ENCODE measurements around the gene ACER3. TPM values are rescaled to one million over a fixed set of nuclear protein-coding genes. Genes with fewer than 3 reads are reported as not detected.
A peak's percentile ranks its signal among the peaks of the same experiment; 100 is the strongest.
"Not testable (repeated sequence)": the region's sequence is repeated elsewhere in the genome, so short reads cannot be mapped to it uniquely, and the experiment has no call there.

ACER3 gene
- total RNA-seq, 1 experiment from 2014 or later: 47.2 TPM

- DNase-seq (ENCODE audit: low read depth): no peak
Measured at GRCh38 chr11:76995081-76995576, 134.4 kb downstream of the ACER3 start.

DNA sequence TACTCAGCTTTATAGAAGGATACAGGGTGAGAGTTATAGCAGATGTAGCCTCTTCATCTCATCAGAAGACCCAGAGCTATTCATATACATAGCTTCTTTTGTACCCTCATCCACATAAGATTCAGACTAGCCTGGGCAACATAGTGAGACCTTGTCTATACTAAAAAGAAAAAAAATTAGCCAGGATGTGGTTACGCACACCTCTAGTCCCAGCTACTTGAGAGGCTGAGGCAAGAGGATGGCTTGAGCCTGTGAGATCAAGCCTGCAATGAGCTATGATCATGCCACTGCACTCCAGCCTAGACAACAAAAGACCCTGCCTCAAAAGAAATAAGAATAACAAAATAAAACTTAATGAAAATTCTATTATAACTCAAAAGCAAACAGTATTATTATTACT, 136.8 kb downstream of the ACER3 start:
- DNase-seq (ENCODE audit: low read depth): no peak

DNA sequence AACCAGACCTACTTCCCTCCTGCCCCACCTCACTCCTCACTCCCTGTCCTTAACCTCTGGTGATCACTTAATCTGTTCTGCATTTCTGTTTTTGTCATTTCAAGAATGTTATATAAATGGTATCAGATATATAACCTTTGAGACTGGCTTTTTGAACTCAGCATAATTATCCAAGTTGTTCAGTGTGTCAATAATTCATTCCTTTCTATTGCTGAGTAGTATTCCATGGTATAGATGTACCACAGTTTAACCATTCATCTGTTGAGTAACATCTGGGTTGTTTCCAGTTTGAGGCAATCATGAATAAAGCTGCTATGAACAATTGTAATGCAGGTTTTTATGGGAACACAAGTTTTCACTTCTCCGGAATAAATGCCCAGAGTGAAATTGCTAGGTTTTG, 138.9 kb downstream of the ACER3 start:
- DNase-seq (ENCODE audit: low read depth): no peak

GRCh38 chr11:77001613-77002012, 140.9 kb downstream of the ACER3 start:
- DNase-seq (ENCODE audit: low read depth): no peak

- no peak for DNase-seq (ENCODE audit: low read depth)
Measured at GRCh38 chr11:77002776-77003175, 142.1 kb downstream of the ACER3 start.

DNA sequence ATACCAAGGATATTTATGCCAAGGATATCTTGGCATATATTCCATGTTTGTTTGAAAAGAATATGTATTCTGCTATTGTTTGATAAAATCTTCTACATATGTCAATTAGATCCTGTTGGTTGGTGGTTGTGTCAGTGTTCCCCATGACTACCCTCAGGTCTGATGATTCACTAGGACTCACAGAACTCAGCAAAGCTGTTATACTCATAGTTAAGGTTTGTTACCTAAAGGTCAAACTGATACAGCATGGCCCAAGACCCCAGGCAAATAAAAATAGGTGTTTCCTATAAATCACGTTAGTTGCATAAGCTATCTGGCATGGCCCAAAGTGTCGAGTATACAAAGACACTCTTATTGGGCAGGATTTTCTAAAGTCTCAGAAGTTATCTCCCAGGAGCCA, 143.2 kb downstream of the ACER3 start:
- peak; percentile 6 for DNase-seq (ENCODE audit: low read depth)

DNA sequence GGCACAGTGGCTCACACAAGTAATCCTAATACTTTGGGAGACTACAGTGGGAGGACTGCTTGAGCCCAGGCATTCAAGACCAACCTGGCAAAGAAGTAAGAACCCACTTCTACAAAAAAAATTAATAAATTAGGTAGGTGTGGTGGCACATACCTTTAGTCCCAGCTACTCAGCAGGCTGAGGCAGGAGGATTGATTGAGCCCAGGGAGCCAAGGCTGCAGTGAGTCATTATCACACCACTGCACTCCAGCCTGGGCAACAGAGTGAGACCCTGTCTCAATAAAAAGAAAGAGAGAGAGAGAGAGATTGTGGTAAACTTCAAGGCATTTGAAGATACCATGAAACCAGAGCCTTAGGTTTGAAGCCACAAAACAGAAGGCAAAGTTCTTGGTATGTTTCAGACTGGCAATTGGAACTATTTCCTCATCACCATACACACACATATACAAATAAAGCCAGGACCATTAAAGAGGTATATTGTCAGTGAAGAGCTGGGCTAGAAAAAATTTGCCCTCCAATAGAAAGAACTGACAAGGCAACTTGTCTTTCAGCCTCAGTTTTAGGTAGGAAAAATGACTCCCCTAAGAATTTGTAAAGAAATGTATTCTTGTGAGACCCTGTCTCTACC, 148.9 kb downstream of the ACER3 start:
- DNase-seq (ENCODE audit: low read depth): no peak

GRCh38 chr11:77014669-77015068, 154.0 kb downstream of the ACER3 start:
- no peak for DNase-seq (ENCODE audit: low read depth)

DNA sequence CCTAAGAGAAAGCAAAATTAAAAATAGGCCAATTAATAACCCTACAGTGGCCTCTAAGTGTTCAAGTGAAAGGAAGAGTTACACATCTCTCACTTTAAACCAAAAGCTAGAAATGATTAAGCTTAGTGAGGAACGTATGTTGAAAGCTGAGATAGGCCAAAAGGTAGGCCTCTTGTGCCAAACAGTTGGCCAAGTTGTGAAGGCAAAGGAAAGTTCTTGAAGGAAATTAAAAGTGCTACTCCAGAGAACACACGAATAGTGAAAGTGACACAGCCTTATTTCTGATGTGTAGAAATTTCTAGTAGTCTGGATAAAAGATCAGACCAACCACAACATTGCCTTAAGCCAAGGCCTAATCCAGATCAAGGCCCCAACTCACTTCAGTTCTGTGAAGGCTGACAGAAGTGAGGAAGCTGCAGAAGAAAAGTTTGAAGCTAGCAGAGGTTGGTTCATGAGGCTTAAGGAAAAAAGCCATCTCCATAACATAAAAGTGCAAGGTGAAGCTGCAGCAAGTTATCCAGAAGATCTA, 157.7 kb downstream of the ACER3 start:
- not testable (repeated sequence) for DNase-seq (ENCODE audit: low read depth)

DNA sequence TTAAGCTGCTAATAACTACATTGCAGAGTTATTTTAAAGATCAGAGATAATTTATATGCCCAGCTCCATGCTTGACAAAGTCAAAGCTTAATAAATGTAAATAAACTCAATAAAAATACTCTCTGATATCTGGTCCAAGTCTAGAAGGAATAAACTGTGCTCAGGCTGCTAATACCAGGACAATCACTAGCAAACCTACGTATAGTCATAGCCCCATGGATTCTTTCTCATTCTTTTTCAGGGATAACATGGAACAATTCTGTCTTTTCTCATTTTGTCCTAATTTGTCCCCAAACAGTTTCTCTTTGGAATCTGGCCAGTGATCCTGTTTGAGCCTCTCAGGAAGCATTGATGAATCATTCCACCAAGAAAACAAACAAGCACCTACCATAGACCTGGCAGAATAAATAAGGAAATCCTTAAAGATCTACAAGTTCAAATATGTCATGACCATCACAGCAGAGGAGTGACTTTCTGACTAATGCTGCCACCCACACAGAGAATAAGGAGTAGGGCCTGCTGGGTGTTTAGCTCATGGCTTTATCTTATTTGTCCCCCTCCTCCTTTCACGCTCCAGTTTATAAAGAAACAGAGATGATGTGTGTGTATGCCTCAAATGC, 159.4 kb downstream of the ACER3 start:
- DNase-seq (ENCODE audit: low read depth): peak; percentile 47

GRCh38 chr11:77020734-77021133, 160.0 kb downstream of the ACER3 start:
- no peak for DNase-seq (ENCODE audit: low read depth)

- no peak for DNase-seq (ENCODE audit: low read depth)
Measured at GRCh38 chr11:77024745-77025144, 164.0 kb downstream of the ACER3 start.

DNA sequence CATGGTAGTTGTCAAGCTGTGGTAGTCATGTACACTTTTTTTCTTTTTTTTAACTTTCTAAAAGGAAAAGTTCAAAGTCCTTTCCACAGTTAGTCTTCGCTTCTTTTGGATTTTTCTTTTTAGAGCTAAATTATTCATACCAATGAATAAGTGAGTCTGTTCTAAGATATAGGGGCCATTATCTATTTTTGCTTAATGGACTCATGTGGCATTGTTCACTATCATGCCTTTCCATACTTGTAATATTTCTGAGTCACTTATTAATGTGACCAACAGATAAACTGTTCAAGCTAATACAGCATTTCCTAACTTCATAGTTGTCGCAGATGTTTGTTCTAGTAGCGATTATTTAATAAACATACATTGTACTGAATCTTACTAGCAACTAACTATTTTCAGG, 165.5 kb downstream of the ACER3 start:
- no peak for DNase-seq (ENCODE audit: low read depth)

GRCh38 chr11:77026743-77027142, 166.0 kb downstream of the ACER3 start:
- no peak for DNase-seq (ENCODE audit: low read depth)

DNA sequence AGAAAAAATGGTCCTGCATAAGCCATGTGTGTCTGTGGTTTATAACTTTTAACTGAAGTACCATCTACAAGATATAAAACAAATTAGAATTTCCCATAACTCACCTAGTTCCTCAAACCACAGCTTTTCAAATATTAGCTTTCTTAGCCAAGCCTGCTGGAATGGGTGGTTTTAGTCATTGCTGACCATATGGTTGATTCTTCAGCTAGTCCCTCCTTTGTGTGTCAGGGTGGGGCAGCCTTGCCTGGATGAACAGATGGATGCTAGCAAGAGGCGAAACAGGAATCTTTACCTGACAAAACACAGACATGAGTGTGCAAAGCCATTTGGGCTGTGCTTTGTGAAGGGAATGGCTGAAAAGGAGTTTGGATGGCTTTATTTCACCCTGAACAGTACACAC, 166.6 kb downstream of the ACER3 start:
- DNase-seq (ENCODE audit: low read depth): no peak

DNA sequence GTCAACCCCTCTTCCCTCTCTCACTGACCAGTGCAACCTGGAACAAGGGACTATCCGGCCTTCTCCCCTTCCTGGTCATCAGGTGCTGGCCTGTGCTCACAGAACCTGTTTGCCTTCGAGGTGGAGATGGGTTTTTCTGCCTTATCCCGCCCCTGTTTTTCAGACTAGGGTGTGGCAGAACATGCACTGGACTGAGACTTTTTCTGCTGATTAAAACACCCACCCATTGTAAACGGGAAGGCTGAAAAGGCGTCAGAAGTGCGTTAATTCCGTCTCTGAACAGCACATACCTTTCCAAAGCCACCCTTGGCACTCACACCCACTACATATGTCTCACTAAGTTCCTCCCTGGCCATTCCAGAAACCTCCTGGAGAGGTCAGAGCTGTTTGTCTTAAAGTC, 169.1 kb downstream of the ACER3 start:
- DNase-seq (ENCODE audit: low read depth): no peak

DNA sequence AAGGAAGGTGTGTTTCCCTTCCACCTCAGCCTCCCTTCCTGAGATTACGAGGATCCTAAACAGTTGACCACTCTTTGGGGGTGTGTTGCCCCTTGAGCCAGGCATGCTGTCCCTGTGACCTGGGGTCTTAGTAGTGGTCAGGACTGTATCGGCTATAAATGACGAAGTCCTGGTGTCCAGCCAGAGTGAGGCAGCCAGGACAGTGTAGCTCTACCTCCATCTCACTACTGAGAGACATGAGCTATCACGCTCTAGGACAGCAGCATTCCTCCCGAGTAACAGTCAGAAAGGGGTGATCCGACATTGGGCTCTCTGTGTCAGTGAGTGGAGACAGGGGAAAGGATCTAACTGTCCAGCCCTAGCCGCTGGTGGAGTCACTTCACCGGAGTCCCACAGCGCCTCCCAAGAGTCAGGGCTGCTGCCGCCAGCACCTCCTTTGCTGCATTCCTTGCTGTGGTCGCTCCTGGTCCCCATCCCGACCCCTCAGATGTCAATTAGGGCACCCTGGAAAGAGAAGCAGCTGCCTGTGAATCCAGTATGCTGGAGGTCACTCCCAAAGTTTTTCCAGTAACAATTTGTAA, 170.2 kb downstream of the ACER3 start:
- DNase-seq (ENCODE audit: low read depth): no peak

DNA sequence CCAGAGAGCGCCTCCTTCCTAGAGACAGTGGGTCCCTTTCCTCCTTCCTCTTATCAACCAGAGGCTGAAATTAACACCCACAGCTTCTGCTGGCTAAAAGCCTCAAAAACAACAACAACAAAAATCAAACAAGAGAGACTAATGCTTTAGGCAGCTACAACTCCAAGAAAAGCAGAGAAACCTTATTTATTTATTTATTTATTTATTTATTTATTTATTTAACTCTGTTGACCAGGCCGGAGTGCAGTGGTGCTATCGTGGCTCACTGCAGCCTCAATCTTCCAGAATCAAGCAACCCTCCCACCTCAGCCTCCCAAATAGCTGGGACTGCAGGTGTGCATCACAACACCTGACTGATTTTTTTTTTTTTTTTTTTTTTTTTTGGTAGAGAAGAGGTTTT, 170.9 kb downstream of the ACER3 start:
- DNase-seq (ENCODE audit: low read depth): no peak

DNA sequence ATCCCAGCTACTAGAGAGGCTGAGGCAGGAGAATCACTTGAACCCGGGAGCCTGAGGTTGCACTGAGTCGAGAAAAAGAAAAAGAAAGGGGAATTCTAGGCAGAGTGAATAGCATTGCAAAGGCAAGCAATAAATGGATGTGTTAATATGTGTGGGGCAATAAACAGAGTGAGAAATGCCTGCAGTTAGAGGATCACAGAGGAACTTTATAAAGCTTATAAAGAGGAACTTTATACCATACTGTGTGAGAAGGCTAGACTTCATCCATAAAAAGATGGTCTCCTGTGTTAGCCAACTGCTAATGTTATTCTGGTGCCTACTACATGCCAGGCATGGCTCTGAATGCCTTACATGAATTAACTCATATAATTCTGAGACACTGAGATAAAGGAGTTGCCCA, 174.3 kb downstream of the ACER3 start:
- DNase-seq (ENCODE audit: low read depth): no peak

- DNase-seq (ENCODE audit: low read depth): no peak
Measured at GRCh38 chr11:77035580-77035979, 174.9 kb downstream of the ACER3 start.

- no peak for DNase-seq (ENCODE audit: low read depth)
Measured at GRCh38 chr11:77036398-77036797, 175.7 kb downstream of the ACER3 start.

- DNase-seq (ENCODE audit: low read depth): no peak
Measured at GRCh38 chr11:77037057-77037456, 176.3 kb downstream of the ACER3 start.
